PC-9 (cell line): Measurements from ENCODE around the gene SPINK4. TPM values are rescaled to one million over a fixed set of nuclear protein-coding genes. Genes with fewer than 3 reads are reported as not detected.

Experiments used
- BruUV-seq: library from RNA; stranded (reverse); fragments of 400-500 nt; replicated peaks from 2 replicates; lab custom pipeline; 2021; lab: Mats Ljungman, UMichigan
- CTCF ChIA-PET: fragments of 300-600 bp; sonication (Branson Sonifier 250); formaldehyde crosslinking; loops from one replicate; lab custom pipeline; 2022; ENCODE audit warnings: antibody characterized with exemption; lab: Charles Lee
- POLR2A ChIA-PET: fragments of 300-600 bp; sonication (Branson Sonifier 250); formaldehyde crosslinking; loops from one replicate; lab custom pipeline; 2022; ENCODE audit warnings: antibody characterized with exemption; ENCODE audit not compliant: unreplicated experiment; lab: Charles Lee
- DNase-seq, 2 experiments: peaks; one replicate each; pipeline versions ENCODE4 v3.0.0 to v3.0.0-alpha.2; 2015 to 2022; ENCODE audit warnings: mixed read lengths in 1 of 2
- H2AFZ ChIP-seq: fragments of 200-600 bp; sonication (generic); 2 replicates; pipeline ENCODE4 v1.8.1; 2017; ENCODE audit warnings: antibody characterized with exemption
- H3F3A ChIP-seq: fragments of 200-600 bp; sonication (generic); 2 replicates; pipeline ENCODE4 v1.8.1; 2017; ENCODE audit warnings: antibody characterized with exemption, mild to moderate bottlenecking, low read depth; ENCODE audit not compliant: insufficient read depth
- H3K27ac ChIP-seq: fragments of 200-600 bp; sonication (generic); 2 replicates; pipeline ENCODE4 v1.6.1; 2016; ENCODE audit warnings: mixed run types
- H3K27me3 ChIP-seq: fragments of 200-600 bp; sonication (generic); 2 replicates; pipeline ENCODE4 v1.6.1; 2016; ENCODE audit warnings: low read depth, mixed run types; ENCODE audit not compliant: insufficient read depth
- H3K36me3 ChIP-seq: fragments of 200-600 bp; sonication (generic); 2 replicates; pipeline ENCODE4 v1.6.1; 2016; ENCODE audit warnings: low read depth, mixed run types
- H3K4me1 ChIP-seq: fragments of 200-600 bp; sonication (generic); replicated peaks from 2 replicates; pipeline ENCODE4 v1.6.1; 2016; ENCODE audit warnings: mixed run types; ENCODE audit not compliant: insufficient read depth
- H3K4me2 ChIP-seq: fragments of 200-600 bp; sonication (generic); 2 replicates; pipeline ENCODE4 v1.6.1; 2017; ENCODE audit warnings: mixed run types
- H3K4me3 ChIP-seq: fragments of 200-600 bp; sonication (generic); 2 replicates; pipeline ENCODE4 v1.6.1; 2016; ENCODE audit warnings: mixed run types
- H3K79me2 ChIP-seq: fragments of 200-600 bp; sonication (generic); 2 replicates; pipeline ENCODE4 v1.6.1; 2017; ENCODE audit warnings: low read depth, mixed run types
- H3K9me2 ChIP-seq: fragments of 200-600 bp; sonication (generic); 2 replicates; pipeline ENCODE4 v1.8.1; 2017; ENCODE audit warnings: mild to moderate bottlenecking; ENCODE audit not compliant: insufficient read depth
- H3K9me3 ChIP-seq: fragments of 200-600 bp; sonication (generic); 2 replicates; pipeline ENCODE4 v1.8.1; 2016; ENCODE audit warnings: low read depth; ENCODE audit not compliant: insufficient read depth
- H4K20me1 ChIP-seq: fragments of 200-600 bp; sonication (generic); 2 replicates; pipeline ENCODE4 v1.8.1; 2017; ENCODE audit not compliant: insufficient read depth
- EZH2 ChIP-seq: fragments of 200-600 bp; sonication (generic); IDR thresholded peaks from 2 replicates; pipeline ENCODE4 v1.8.0; 2017; ENCODE audit warnings: antibody characterized with exemption, low read depth
- intact Hi-C: fragments of 100-400 bp; cut with micrococcal nuclease; formaldehyde crosslinking; loops from one replicate; pipeline ENCODE4 v1.10.0; 2022; ENCODE audit not compliant: unreplicated experiment
- total RNA-seq: library from RNA; stranded (reverse); gene quantifications from 2 replicates; pipeline ENCODE4 v1.2.3, GENCODE V29; 2021
- TF ChIP-seq, protein P1 (sequence below): fragments of 200-600 bp; sonication (generic); conservative IDR thresholded peaks from 2 replicates; pipeline ENCODE4 v1.6.1; 2017; ENCODE audit warnings: mixed run types, antibody characterized with exemption, mild to moderate bottlenecking, moderate library complexity

The SPINK4 gene
- total RNA-seq, 1 experiment from 2014 or later = not detected

DNA sequence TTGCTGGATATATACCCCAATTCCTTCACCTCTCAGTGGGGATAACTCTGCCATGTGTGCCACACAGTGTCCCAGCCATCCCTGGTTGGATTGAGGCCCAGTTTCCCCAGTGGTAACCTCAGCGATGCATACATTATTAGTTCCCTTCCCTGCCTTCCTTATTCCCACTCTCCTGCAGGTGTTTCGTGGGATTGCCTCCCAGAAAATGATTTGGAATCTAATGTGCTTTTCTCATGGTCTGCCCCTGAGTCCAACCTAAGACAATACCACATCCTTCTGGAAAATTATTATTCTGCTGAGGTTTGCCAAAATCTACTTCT is 8.4 kb upstream of the SPINK4 start:
- intact Hi-C loops = loop anchor here (2.0 to 10.0 kb wide), 3 partner anchors 159 to 583 kb away; partner anchors contain the start of gene UBE2R2
- ChIA-PET CTCF (interaction anchor here (0.6 kb wide), 1 partner anchor 160 kb away, joined by 3 read pairs; no protein-coding TSS in a partner anchor), POLR2A (interaction anchor here (0.6 to 0.7 kb wide), 3 partner anchors 33 to 58 kb away, joined by 3 to 7 read pairs (median 4); partner anchors contain the start of genes BAG1, CHMP5 and NFX1)
- no peak overlapping the region for H2AFZ ChIP-seq
- H3K4me1 ChIP-seq = peaks cover 67% of the 10 kb centered on the region
- H3K4me3 ChIP-seq = no peak overlapping the region
- no peaks in the 10 kb centered on the region for H3K27me3 ChIP-seq
- no peaks in the 10 kb centered on the region for H3K9me2 ChIP-seq
- no peak for DNase-seq
- H3K27ac ChIP-seq = peak overlapping the region; percentile 62; the same call in 1 of the 2 replicates
- H3K36me3 ChIP-seq = no peaks in the 10 kb centered on the region
- TSS peak; percentile 59 for BruUV-seq
- TF ChIP-seq, protein P1, sequence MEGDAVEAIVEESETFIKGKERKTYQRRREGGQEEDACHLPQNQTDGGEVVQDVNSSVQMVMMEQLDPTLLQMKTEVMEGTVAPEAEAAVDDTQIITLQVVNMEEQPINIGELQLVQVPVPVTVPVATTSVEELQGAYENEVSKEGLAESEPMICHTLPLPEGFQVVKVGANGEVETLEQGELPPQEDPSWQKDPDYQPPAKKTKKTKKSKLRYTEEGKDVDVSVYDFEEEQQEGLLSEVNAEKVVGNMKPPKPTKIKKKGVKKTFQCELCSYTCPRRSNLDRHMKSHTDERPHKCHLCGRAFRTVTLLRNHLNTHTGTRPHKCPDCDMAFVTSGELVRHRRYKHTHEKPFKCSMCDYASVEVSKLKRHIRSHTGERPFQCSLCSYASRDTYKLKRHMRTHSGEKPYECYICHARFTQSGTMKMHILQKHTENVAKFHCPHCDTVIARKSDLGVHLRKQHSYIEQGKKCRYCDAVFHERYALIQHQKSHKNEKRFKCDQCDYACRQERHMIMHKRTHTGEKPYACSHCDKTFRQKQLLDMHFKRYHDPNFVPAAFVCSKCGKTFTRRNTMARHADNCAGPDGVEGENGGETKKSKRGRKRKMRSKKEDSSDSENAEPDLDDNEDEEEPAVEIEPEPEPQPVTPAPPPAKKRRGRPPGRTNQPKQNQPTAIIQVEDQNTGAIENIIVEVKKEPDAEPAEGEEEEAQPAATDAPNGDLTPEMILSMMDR = no peak
- TF ChIP-seq EZH2 = no peak
- no peaks in the 10 kb centered on the region for H3K79me2 ChIP-seq
- peak overlapping the region; percentile 64 for H3K4me2 ChIP-seq
- peaks cover 33% of the 10 kb centered on the region; the same call in 1 of the 2 replicates for H3F3A ChIP-seq
- H4K20me1 ChIP-seq = no peaks in the 10 kb centered on the region
- H3K9me3 ChIP-seq = no peaks in the 10 kb centered on the region

- no TSS peak for BruUV-seq
- no peak overlapping the region for H2AFZ ChIP-seq
- POLR2A ChIA-PET = interaction anchor here (0.6 kb wide), 1 partner anchor 842 kb away, joined by 3 read pairs; no protein-coding TSS in a partner anchor
- peaks cover 67% of the 10 kb centered on the region for H3K4me1 ChIP-seq
- H3K27ac ChIP-seq = no peak overlapping the region
- TF ChIP-seq EZH2 = no peak
- intact Hi-C loops = loop anchor here (5.0 to 10.0 kb wide), 2 partner anchors 224 to 582 kb away; partner anchors contain the start of gene UBE2R2
- H3K4me2 ChIP-seq = peak overlapping the region; percentile 38; the same call in 1 of the 2 replicates
- H3K9me3 ChIP-seq = no peaks in the 10 kb centered on the region
- H3K9me2 ChIP-seq = no peaks in the 10 kb centered on the region
- H3K27me3 ChIP-seq = no peaks in the 10 kb centered on the region
- no peaks in the 10 kb centered on the region for H4K20me1 ChIP-seq
- DNase-seq = no peak
- no peaks in the 10 kb centered on the region for H3K79me2 ChIP-seq
- CTCF ChIA-PET = interaction anchor here (0.6 kb wide), 1 partner anchor 241 kb away, joined by 4 read pairs; the partner anchor contains the start of gene NOL6
- no peak overlapping the region for H3K4me3 ChIP-seq
- no peaks in the 10 kb centered on the region for H3K36me3 ChIP-seq
- peaks cover 33% of the 10 kb centered on the region; the same call in 1 of the 2 replicates for H3F3A ChIP-seq
These were observed 7.2 kb upstream of the SPINK4 start for GRCh38 chr9:33232815-33233214.

- Histone ChIP-seq H3K9me3 (no peaks in the 10 kb centered on the region), H3K4me2 (peak overlapping the region; percentile 38), H3K4me3 (no peak overlapping the region), H3K9me2 (no peaks in the 10 kb centered on the region), H3K36me3 (no peaks in the 10 kb centered on the region), H3K4me1 (peaks cover 63% of the 10 kb centered on the region), H4K20me1 (no peaks in the 10 kb centered on the region), H3K79me2 (no peaks in the 10 kb centered on the region), H3K27ac (peak overlapping the region; percentile 11; the same call in 1 of the 2 replicates), H3K27me3 (no peaks in the 10 kb centered on the region), H3F3A (peaks cover 33% of the 10 kb centered on the region; the same call in 1 of the 2 replicates), H2AFZ (no peak overlapping the region)
- intact Hi-C loops = loop anchor here (5.0 to 10.0 kb wide), 2 partner anchors 224 to 581 kb away; partner anchors contain the start of gene UBE2R2
- TF ChIP-seq, protein P1 = no peak
- no peak for TF ChIP-seq EZH2
- CTCF ChIA-PET = interaction anchor here (0.6 to 0.8 kb wide), 2 partner anchors 213 to 240 kb away, joined by 4 to 7 read pairs; partner anchors contain the start of genes AQP3 and NOL6
- POLR2A ChIA-PET = interaction anchor here (0.5 to 0.6 kb wide), 2 partner anchors 148 to 806 kb away, joined by 7 to 27 read pairs; no protein-coding TSS in a partner anchor
- TSS peak; percentile 29 for BruUV-seq
- DNase-seq = peak; percentile 86 to 91
These were observed 6.2 kb upstream of the SPINK4 start for GRCh38 chr9:33233626-33234342.
